HL-60 (cell line): ENCODE results near the gene CACNA1D.

ENCODE experiments used
- TF ChIP-seq, protein P1 (sequence below): IDR thresholded peaks from one replicate; pipeline ENCODE4 v1.5.1; 2011; ENCODE audit warnings: low read length, control low read depth, inconsistent platforms; ENCODE audit not compliant: insufficient read depth
- TF ChIP-seq, protein P2 (sequence below): IDR thresholded peaks from 2 replicates; pipeline ENCODE4 v1.6.1; 2012; ENCODE audit warnings: low read depth; ENCODE audit not compliant: insufficient replicate concordance

- TF ChIP-seq, protein P1, sequence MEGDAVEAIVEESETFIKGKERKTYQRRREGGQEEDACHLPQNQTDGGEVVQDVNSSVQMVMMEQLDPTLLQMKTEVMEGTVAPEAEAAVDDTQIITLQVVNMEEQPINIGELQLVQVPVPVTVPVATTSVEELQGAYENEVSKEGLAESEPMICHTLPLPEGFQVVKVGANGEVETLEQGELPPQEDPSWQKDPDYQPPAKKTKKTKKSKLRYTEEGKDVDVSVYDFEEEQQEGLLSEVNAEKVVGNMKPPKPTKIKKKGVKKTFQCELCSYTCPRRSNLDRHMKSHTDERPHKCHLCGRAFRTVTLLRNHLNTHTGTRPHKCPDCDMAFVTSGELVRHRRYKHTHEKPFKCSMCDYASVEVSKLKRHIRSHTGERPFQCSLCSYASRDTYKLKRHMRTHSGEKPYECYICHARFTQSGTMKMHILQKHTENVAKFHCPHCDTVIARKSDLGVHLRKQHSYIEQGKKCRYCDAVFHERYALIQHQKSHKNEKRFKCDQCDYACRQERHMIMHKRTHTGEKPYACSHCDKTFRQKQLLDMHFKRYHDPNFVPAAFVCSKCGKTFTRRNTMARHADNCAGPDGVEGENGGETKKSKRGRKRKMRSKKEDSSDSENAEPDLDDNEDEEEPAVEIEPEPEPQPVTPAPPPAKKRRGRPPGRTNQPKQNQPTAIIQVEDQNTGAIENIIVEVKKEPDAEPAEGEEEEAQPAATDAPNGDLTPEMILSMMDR, result no peak
- TF ChIP-seq, protein P2, sequence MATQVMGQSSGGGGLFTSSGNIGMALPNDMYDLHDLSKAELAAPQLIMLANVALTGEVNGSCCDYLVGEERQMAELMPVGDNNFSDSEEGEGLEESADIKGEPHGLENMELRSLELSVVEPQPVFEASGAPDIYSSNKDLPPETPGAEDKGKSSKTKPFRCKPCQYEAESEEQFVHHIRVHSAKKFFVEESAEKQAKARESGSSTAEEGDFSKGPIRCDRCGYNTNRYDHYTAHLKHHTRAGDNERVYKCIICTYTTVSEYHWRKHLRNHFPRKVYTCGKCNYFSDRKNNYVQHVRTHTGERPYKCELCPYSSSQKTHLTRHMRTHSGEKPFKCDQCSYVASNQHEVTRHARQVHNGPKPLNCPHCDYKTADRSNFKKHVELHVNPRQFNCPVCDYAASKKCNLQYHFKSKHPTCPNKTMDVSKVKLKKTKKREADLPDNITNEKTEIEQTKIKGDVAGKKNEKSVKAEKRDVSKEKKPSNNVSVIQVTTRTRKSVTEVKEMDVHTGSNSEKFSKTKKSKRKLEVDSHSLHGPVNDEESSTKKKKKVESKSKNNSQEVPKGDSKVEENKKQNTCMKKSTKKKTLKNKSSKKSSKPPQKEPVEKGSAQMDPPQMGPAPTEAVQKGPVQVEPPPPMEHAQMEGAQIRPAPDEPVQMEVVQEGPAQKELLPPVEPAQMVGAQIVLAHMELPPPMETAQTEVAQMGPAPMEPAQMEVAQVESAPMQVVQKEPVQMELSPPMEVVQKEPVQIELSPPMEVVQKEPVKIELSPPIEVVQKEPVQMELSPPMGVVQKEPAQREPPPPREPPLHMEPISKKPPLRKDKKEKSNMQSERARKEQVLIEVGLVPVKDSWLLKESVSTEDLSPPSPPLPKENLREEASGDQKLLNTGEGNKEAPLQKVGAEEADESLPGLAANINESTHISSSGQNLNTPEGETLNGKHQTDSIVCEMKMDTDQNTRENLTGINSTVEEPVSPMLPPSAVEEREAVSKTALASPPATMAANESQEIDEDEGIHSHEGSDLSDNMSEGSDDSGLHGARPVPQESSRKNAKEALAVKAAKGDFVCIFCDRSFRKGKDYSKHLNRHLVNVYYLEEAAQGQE, result no peak
Observed at GRCh38 chr3:53802256-53802880, 308.0 kb downstream of the CACNA1D start.
